ENCODE results near the gene SLC6A7.

Gene SLC6A7

DNA sequence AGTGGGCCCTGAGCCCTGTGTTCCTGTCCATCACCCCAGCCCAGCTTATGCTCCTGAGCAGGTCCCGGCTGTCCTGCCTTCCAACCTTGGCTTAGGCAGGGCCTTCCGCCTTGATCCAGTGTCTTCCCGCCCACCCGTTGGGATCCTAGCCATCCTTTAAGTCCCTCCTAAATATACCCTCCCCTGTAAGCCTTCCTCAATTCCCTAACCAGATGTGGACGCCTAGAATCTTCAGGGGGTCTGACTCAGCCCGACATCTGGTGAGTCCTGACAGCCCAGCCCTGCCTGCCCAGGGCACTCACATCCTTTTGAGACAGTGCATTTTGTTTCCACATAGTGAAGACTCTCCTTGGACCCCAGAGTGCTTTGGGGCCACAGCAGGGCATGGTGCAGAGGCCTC lies 23.7 kb downstream of the SLC6A7 start:
- Histone ChIP-seq H3K27ac (no peak overlapping the region), H3K9me3 (ENCODE audit: control insufficient read depth, low read length) (no peaks in the 10 kb centered on the region), H3K4me1 (no peaks in the 10 kb centered on the region), H2AFZ (no peak overlapping the region), H3K79me2 (no peaks in the 10 kb centered on the region), H3K36me3 (ENCODE audit: control insufficient read depth, insufficient read depth, low read length) (no peaks in the 10 kb centered on the region), H3K4me2 (ENCODE audit: low read length) (no peak overlapping the region), H3K9ac (no peak overlapping the region), H3K27me3 (ENCODE audit: control insufficient read depth, insufficient read depth, low read length) (no peaks in the 10 kb centered on the region), H3K4me3 (ENCODE audit: low read depth, low read length) (no peak overlapping the region)
- TF ChIP-seq, protein P1, sequence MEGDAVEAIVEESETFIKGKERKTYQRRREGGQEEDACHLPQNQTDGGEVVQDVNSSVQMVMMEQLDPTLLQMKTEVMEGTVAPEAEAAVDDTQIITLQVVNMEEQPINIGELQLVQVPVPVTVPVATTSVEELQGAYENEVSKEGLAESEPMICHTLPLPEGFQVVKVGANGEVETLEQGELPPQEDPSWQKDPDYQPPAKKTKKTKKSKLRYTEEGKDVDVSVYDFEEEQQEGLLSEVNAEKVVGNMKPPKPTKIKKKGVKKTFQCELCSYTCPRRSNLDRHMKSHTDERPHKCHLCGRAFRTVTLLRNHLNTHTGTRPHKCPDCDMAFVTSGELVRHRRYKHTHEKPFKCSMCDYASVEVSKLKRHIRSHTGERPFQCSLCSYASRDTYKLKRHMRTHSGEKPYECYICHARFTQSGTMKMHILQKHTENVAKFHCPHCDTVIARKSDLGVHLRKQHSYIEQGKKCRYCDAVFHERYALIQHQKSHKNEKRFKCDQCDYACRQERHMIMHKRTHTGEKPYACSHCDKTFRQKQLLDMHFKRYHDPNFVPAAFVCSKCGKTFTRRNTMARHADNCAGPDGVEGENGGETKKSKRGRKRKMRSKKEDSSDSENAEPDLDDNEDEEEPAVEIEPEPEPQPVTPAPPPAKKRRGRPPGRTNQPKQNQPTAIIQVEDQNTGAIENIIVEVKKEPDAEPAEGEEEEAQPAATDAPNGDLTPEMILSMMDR (IDR thresholded peaks at IDR 0.05) = no peak

DNA sequence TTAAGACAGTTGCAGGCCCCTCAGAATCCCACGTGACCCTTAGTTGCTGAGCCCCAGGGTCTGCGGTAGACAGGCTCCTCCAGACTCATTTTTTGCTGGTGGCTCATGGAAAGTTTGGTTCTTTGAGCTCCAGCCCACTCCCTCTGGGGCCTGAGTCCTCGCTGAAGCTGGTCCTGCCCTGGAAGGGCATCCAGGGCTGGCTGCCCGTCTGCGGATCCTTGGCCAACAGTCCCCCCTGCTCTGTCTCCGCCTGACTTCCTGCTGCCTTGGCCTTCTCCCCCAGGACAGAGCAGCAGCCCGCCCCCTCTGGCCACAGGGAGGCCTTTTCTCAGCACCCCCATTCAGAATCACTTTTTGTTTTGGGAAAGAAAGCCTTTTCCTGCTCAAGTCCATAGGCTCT lies 24.4 kb downstream of the SLC6A7 start:
- no peak overlapping the region for H2AFZ ChIP-seq
- H3K79me2 ChIP-seq = no peaks in the 10 kb centered on the region
- H3K4me3 ChIP-seq (ENCODE audit: low read depth, low read length) = no peak overlapping the region
- TF ChIP-seq, protein P1 (IDR thresholded peaks at IDR 0.05) = no peak
- H3K9me3 ChIP-seq (ENCODE audit: control insufficient read depth, low read length) = no peaks in the 10 kb centered on the region
- no peak overlapping the region for H3K4me2 ChIP-seq (ENCODE audit: low read length)
- H3K36me3 ChIP-seq (ENCODE audit: control insufficient read depth, insufficient read depth, low read length) = no peaks in the 10 kb centered on the region
- H3K27ac ChIP-seq = no peak overlapping the region
- H3K9ac ChIP-seq = no peak overlapping the region
- H3K4me1 ChIP-seq = no peaks in the 10 kb centered on the region
- H3K27me3 ChIP-seq (ENCODE audit: control insufficient read depth, insufficient read depth, low read length) = no peaks in the 10 kb centered on the region

DNA sequence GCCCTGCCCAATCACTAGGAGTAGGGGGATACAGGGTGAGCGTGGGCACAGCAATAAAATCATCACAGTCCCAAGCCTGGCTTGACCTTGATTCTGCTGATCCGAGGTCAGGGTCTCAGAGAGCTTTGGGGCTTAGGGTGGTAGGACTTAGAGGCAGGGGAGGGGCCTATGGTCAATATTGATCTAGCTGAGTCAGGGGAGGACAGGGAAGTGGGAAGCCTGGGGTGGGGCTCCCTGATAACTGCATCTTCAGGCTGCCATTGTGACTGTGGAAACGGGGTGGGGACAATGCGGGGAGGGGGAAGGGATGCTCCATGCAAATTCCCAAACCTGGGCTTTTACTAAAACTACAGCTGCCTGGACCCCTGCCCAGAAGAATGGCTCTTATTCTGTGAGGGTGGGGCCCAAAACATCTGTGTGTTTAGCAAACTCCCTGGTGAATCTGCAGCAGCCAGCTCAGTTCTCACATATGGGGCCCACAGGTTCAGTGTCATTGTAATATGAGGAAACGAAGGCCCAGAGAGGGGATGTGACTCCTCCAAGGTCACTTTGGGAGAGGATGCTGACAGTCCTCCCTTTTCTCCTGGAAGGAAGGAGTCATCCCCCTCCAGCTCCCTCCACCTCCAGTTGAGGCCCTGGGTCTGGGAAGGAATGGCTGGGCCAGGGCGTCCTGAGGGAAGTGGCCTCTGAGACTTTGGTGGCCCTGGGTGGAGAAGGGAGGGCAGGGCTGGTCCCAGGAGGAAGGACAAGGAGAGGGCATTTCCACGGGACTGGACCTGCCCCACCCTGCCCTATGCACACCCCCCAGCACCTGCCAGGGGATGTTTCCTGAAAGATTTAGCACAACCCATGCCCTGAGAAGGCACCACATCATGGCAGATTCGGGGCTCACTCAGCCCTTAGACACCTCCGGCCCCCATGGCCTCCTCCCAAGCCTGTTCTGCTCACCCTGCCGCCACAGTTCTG lies 26.4 kb downstream of the SLC6A7 start:
- TF ChIP-seq, protein P1 (IDR thresholded peaks at IDR 0.05) = no peak
- no peaks in the 10 kb centered on the region for H3K79me2 ChIP-seq
- no peak overlapping the region for H3K9ac ChIP-seq
- no peak overlapping the region for H3K4me2 ChIP-seq (ENCODE audit: low read length)
- H3K36me3 ChIP-seq (ENCODE audit: control insufficient read depth, insufficient read depth, low read length) = no peaks in the 10 kb centered on the region
- H3K27ac ChIP-seq = no peak overlapping the region
- no peaks in the 10 kb centered on the region for H3K9me3 ChIP-seq (ENCODE audit: control insufficient read depth, low read length)
- H3K27me3 ChIP-seq (ENCODE audit: control insufficient read depth, insufficient read depth, low read length) = no peaks in the 10 kb centered on the region
- H3K4me1 ChIP-seq = no peaks in the 10 kb centered on the region
- no peak overlapping the region for H3K4me3 ChIP-seq (ENCODE audit: low read depth, low read length)
- H2AFZ ChIP-seq = no peak overlapping the region

DNA sequence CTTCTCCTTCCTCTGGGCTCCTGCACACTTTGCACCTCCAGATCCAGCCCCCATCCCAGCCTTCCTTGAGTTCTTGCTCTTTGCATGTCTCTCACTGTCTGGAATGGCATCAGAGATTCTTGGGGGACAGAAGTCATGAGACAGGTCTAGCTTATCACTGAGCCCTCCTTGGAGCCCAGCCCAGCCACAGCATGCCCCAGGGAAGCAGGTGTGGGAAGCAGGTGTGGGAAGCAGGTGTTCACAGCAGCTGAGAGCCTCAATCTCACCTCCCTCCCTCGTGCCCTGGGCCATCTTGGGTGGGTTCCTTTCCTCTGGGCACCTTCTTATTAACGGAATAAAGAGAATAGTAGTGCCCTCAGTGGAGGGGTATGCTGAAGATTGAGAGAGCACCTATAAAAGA lies 27.2 kb downstream of the SLC6A7 start:
- Histone ChIP-seq H3K4me1 (no peaks in the 10 kb centered on the region), H3K9me3 (ENCODE audit: control insufficient read depth, low read length) (no peaks in the 10 kb centered on the region), H3K36me3 (ENCODE audit: control insufficient read depth, insufficient read depth, low read length) (no peaks in the 10 kb centered on the region), H3K4me3 (ENCODE audit: low read depth, low read length) (no peak overlapping the region), H3K9ac (no peak overlapping the region), H3K27ac (no peak overlapping the region), H3K79me2 (no peaks in the 10 kb centered on the region), H3K4me2 (ENCODE audit: low read length) (no peak overlapping the region), H3K27me3 (ENCODE audit: control insufficient read depth, insufficient read depth, low read length) (no peaks in the 10 kb centered on the region), H2AFZ (no peak overlapping the region)
- TF ChIP-seq, protein P1 (IDR thresholded peaks at IDR 0.05) = no peak

Measured in parathyroid adenoma (tissue), 2 donors.